Endothelial cell of umbilical vein (primary cell): Measurements from ENCODE around the gene CFAP57. TPM values are rescaled to one million over a fixed set of nuclear protein-coding genes. Genes with fewer than 3 reads are reported as not detected.

Source experiments
- BruUV-seq: library from RNA; stranded (reverse); fragments of 400-500 nt; replicated peaks from 2 replicates; lab custom pipeline; 2021; lab: Mats Ljungman, UMichigan
- CTCF ChIA-PET: fragments of 300-600, 350-600 bp; sonication (Branson Sonifier 250); formaldehyde crosslinking; loops from one replicate; lab custom pipeline; 2021; ENCODE audit warnings: antibody characterized with exemption, inconsistent platforms; lab: Charles Lee
- POLR2A ChIA-PET: fragments of 300-600, 350-600 bp; sonication (Branson Sonifier 250); formaldehyde crosslinking; loops from one replicate; lab custom pipeline; 2021; ENCODE audit warnings: antibody characterized with exemption, inconsistent platforms; lab: Charles Lee
- DNase-seq: peaks from one replicate; pipeline ENCODE4 v3.0.0-alpha.2; 2011; ENCODE audit warnings: low read depth, low spot score
- FAIRE-seq: peaks from 2 replicates; lab custom pipeline; 2011; peaks lifted over from hg19 to GRCh38; lab: Jason Lieb, UNC
- H2AFZ ChIP-seq: 2 replicates; pipeline ENCODE4 v1.6.0; 2012; ENCODE audit warnings: low read depth, low read length, control low read depth, inconsistent platforms
- H3K27ac ChIP-seq: 2 replicates; pipeline ENCODE4 v1.5.1; 2011; ENCODE audit warnings: low read depth, mild to moderate bottlenecking, control low read depth, low read length, moderate library complexity; ENCODE audit not compliant: insufficient read depth
- H3K27me3 ChIP-seq, 2 experiments: 2 replicates each; pipeline versions ENCODE4 v1.6.0 to v1.6.1; 2011; ENCODE audit warnings: low read length in 2 of 2, mixed read lengths in 1 of 2; ENCODE audit not compliant: control insufficient read depth in 2 of 2, insufficient read depth in 2 of 2
- H3K36me3 ChIP-seq, 2 experiments: 2 replicates in 1 of 2; 3 replicates in 1 of 2; pipeline ENCODE4 v1.5.1; 2011; ENCODE audit warnings: low read length in 2 of 2, mild to moderate bottlenecking in 1 of 2, moderate library complexity in 1 of 2; ENCODE audit not compliant: control insufficient read depth in 2 of 2, insufficient read depth in 2 of 2; ENCODE audit errors: extremely low read depth in 1 of 2
- H3K4me1 ChIP-seq: 3 replicates; pipeline ENCODE4 v1.5.1; 2011; ENCODE audit warnings: mild to moderate bottlenecking, low read length; ENCODE audit not compliant: control insufficient read depth, insufficient read depth; ENCODE audit errors: extremely low read depth
- H3K4me2 ChIP-seq: 2 replicates; pipeline ENCODE4 v1.6.1; 2011; ENCODE audit warnings: low read length, control low read depth, mixed read lengths; ENCODE audit not compliant: insufficient read depth
- H3K4me3 ChIP-seq, 3 experiments: fragments of 200-600 bp in 1 of 3; sonication (generic), shearing (Covaris generic) in 1 of 3; replicated peaks in 1 of 3; 2 replicates each; pipeline ENCODE4 v1.5.1; 2011 to 2016; ENCODE audit warnings: control low read depth in 3 of 3, low read length in 3 of 3, mild to moderate bottlenecking in 2 of 3, inconsistent platforms in 1 of 3, low read depth in 1 of 3, moderate library complexity in 1 of 3; ENCODE audit not compliant: insufficient read depth in 1 of 3
- H3K79me2 ChIP-seq: 2 replicates; pipeline ENCODE4 v1.6.0; 2012; ENCODE audit warnings: low read length, inconsistent platforms; ENCODE audit not compliant: control insufficient read depth, insufficient read depth
- H3K9ac ChIP-seq: replicated peaks from 2 replicates; pipeline ENCODE3; 2011; ENCODE audit warnings: low read length, control low read depth; ENCODE audit not compliant: insufficient read depth; ENCODE audit errors: extremely low read depth
- H3K9me1 ChIP-seq: replicated peaks from 3 replicates; pipeline ENCODE4 v1.6.0; 2011; ENCODE audit warnings: mild to moderate bottlenecking, low read length; ENCODE audit not compliant: control insufficient read depth, insufficient read depth; ENCODE audit errors: extremely low read depth
- H3K9me3 ChIP-seq: replicated peaks from 2 replicates; pipeline ENCODE4 v1.5.1; 2012; ENCODE audit warnings: low read length, inconsistent platforms; ENCODE audit not compliant: control insufficient read depth, insufficient read depth
- H4K20me1 ChIP-seq: replicated peaks from 2 replicates; pipeline ENCODE3; 2011; ENCODE audit warnings: mild to moderate bottlenecking, low read length; ENCODE audit not compliant: control insufficient read depth, insufficient read depth; ENCODE audit errors: extremely low read depth
- EZH2 ChIP-seq: IDR thresholded peaks from 2 replicates; pipeline ENCODE4 v1.6.1; 2012; ENCODE audit warnings: borderline replicate concordance, low read depth, mild to moderate bottlenecking, moderate library complexity, low read length, inconsistent platforms; ENCODE audit not compliant: severe bottlenecking
- FOS ChIP-seq: IDR thresholded peaks from 2 replicates; pipeline ENCODE4 v1.6.1; 2011; ENCODE audit warnings: mild to moderate bottlenecking, low read length, moderate library complexity, borderline replicate concordance; ENCODE audit not compliant: insufficient read depth
- GATA2 ChIP-seq: IDR thresholded peaks from 2 replicates; pipeline ENCODE4 v1.7.0; 2011; ENCODE audit warnings: low read depth, mild to moderate bottlenecking, moderate library complexity, mixed read lengths, low read length; ENCODE audit not compliant: insufficient read length, insufficient read depth
- JUN ChIP-seq: IDR thresholded peaks from 2 replicates; pipeline ENCODE4 v1.6.1; 2011; ENCODE audit warnings: borderline replicate concordance, low read depth; ENCODE audit not compliant: insufficient read length, insufficient read depth
- MAX ChIP-seq: IDR thresholded peaks from 2 replicates; pipeline ENCODE4 v1.6.1; 2011; ENCODE audit not compliant: insufficient read depth, insufficient read length
- MYC ChIP-seq: IDR thresholded peaks from one replicate; pipeline ENCODE4 v1.6.1; 2011; ENCODE audit warnings: mild to moderate bottlenecking, low read depth, low read length
- POLR2A ChIP-seq: IDR thresholded peaks from 2 replicates; pipeline ENCODE4 v1.6.1; 2012; ENCODE audit warnings: low read depth, mild to moderate bottlenecking, control low read depth, low read length
- POLR2AphosphoS5 ChIP-seq: IDR thresholded peaks from 2 replicates; pipeline ENCODE4 v1.6.1; 2012; ENCODE audit warnings: low read depth, mild to moderate bottlenecking, control low read depth, low read length, moderate library complexity; ENCODE audit not compliant: insufficient read depth
- dilution Hi-C: fragments of 300-500 bp; cut with MboI; formaldehyde crosslinking; loops from one replicate; pipeline ENCODE4 v1.15.0; 2019; ENCODE audit warnings: low sequenced_read_pairs; ENCODE audit not compliant: extremely low pct_ligation_motif_present
- intact Hi-C: fragments of 100-400 bp; cut with micrococcal nuclease; formaldehyde crosslinking; loops from one replicate; pipeline ENCODE4 v1.10.0; 2022
- polyA plus RNA-seq, 4 experiments: library from polyadenylated mRNA; depleted of rRNA in 3 of 4; stranded (reverse) in 3 of 4; unstranded in 1 of 4; fragments of >200 nt; gene quantifications; 2 replicates each; pipeline versions ENCODE4 v1.2.1 to v1.2.3, GENCODE V29; 2011 to 2012; ENCODE audit warnings: missing spikeins in 1 of 4
- total RNA-seq: library from RNA; stranded (reverse); gene quantifications from 2 replicates; pipeline ENCODE4 v1.2.3, GENCODE V29; 2021
- TF ChIP-seq, protein P1 (sequence below), 2 donors: IDR thresholded peaks; 1 replicate in 1 of 2; 2 replicates in 1 of 2; pipeline ENCODE4 v1.5.1; 2011; ENCODE audit warnings: low read length in 2 of 2, mild to moderate bottlenecking in 2 of 2, moderate library complexity in 2 of 2, control low read depth in 1 of 2, inconsistent platforms in 1 of 2, low read depth in 1 of 2; ENCODE audit not compliant: insufficient read depth in 1 of 2; ENCODE audit errors: extremely low read depth in 1 of 2

Gene CFAP57
- total and polyA plus RNA-seq, 2 donors (not counting 3 experiments of a cell fraction or from before 2014, with no cell fraction given) = 0.88 to 0.91 TPM

- Histone ChIP-seq H3K27me3 (no peaks in the 10 kb centered on the region), H3K9me3 (no peaks in the 10 kb centered on the region), H3K4me2 (no peak overlapping the region), H3K4me3 (no peak overlapping the region), H3K4me1 (peaks cover 19% of the 10 kb centered on the region), H3K79me2 (no peaks in the 10 kb centered on the region), H3K9ac (no peak overlapping the region), H3K9me1 (no peaks in the 10 kb centered on the region), H2AFZ (no peak overlapping the region), H3K36me3 (no peaks in the 10 kb centered on the region), H3K27ac (no peak overlapping the region), H4K20me1 (no peaks in the 10 kb centered on the region)
- no TSS peak for BruUV-seq
- ChIA-PET POLR2A (interaction anchor here (1.7 kb wide), 1 partner anchor 27 kb away, joined by 4 read pairs; no protein-coding TSS in a partner anchor), CTCF (interaction anchor here (0.5 to 7.5 kb wide), 3 partner anchors 158 to 419 kb away, joined by 3 to 74 read pairs (median 3); no protein-coding TSS in a partner anchor)
- intact Hi-C loops = no loop called here
- no peak for TF ChIP-seq JUN
- TF ChIP-seq, protein P1, sequence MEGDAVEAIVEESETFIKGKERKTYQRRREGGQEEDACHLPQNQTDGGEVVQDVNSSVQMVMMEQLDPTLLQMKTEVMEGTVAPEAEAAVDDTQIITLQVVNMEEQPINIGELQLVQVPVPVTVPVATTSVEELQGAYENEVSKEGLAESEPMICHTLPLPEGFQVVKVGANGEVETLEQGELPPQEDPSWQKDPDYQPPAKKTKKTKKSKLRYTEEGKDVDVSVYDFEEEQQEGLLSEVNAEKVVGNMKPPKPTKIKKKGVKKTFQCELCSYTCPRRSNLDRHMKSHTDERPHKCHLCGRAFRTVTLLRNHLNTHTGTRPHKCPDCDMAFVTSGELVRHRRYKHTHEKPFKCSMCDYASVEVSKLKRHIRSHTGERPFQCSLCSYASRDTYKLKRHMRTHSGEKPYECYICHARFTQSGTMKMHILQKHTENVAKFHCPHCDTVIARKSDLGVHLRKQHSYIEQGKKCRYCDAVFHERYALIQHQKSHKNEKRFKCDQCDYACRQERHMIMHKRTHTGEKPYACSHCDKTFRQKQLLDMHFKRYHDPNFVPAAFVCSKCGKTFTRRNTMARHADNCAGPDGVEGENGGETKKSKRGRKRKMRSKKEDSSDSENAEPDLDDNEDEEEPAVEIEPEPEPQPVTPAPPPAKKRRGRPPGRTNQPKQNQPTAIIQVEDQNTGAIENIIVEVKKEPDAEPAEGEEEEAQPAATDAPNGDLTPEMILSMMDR (IDR thresholded peaks at IDR 0.05; ENCODE audit: extremely low read depth in 1 of 2, insufficient read depth in 1 of 2, low read depth in 1 of 2, low read length in 2 of 2) = no peak
- no peak for TF ChIP-seq FOS
- no peak for TF ChIP-seq POLR2A
- TF ChIP-seq MYC = no peak
- TF ChIP-seq MAX = no peak
- TF ChIP-seq EZH2 = no peak
- TF ChIP-seq POLR2AphosphoS5 = no peak
- TF ChIP-seq GATA2 = no peak
- FAIRE-seq (no peak), DNase-seq (no peak)
- dilution Hi-C loops = loop anchor here (25.0 kb wide), 1 partner anchor 179 kb away; no protein-coding TSS in a partner anchor
Observed at GRCh38 chr1:43233631-43234030, 61.5 kb downstream of the CFAP57 start.
